Stimulated activated naive B cell treated with anti-CD40 and anti-IgM and Interleukin-4, amounts not matched to agents 10 μg/mL and 1 μg/mL and 100 μg/mL, for 72 hours (primary cell): Measurements from ENCODE around the gene ARHGEF7.

Source experiments
- ATAC-seq, 2 donors: fragments of 150-1000 bp; cut with Tn5 transposase; replicated peaks; 2 replicates each; pipeline ENCODE4 v1.10.0; 2021; ENCODE audit warnings: moderate library complexity in 1 of 2
- DNase-seq: peaks from one replicate; pipeline ENCODE4 v3.0.0; 2021
- H3K27ac Mint-ChIP-seq: one replicate; pipeline ENCODE4 v1.8.0; 2022; ENCODE audit warnings: mild to moderate bottlenecking, mixed read lengths
- H3K27me3 Mint-ChIP-seq, 2 donors: one replicate each; pipeline ENCODE4 v1.8.0; 2022; ENCODE audit warnings: mixed read lengths in 2 of 2
- H3K36me3 Mint-ChIP-seq, 2 donors: one replicate each; pipeline ENCODE4 v1.8.0; 2022; ENCODE audit warnings: mixed read lengths in 2 of 2, mild to moderate bottlenecking in 1 of 2
- H3K4me1 Mint-ChIP-seq, 2 donors: one replicate each; pipeline ENCODE4 v1.8.0; 2022; ENCODE audit warnings: mixed read lengths in 2 of 2, mild to moderate bottlenecking in 1 of 2
- H3K4me3 Mint-ChIP-seq, 2 donors: one replicate each; pipeline ENCODE4 v1.8.0; 2022; ENCODE audit warnings: mild to moderate bottlenecking in 2 of 2, mixed read lengths in 2 of 2, moderate library complexity in 1 of 2
- H3K9me3 Mint-ChIP-seq, 2 donors: one replicate each; pipeline ENCODE4 v1.8.0; 2022; ENCODE audit warnings: mixed read lengths in 2 of 2, mild to moderate bottlenecking in 1 of 2

The ARHGEF7 gene

DNA sequence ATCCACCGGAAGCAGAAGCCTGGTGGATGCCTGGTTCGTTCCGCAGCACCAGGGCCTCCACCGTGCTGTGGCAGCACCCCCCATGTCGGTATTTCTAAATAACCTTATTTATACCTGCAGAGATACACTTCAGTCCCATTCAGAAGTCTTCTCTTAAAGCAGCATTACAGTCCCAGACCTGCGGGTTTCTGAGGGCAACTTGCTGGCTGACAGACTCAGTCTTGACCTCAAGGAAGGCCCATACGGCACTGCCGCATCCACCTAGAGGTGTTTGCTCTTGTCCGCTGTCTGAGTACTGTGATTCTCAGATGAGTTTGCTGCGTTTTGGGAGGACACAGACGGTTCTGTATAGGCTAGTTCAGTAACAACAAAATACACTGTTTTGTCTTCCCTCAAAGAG is 188.4 kb downstream of the ARHGEF7 start:
- H3K36me3 Mint-ChIP-seq = peaks cover 59 to 78% of the 10 kb centered on the region in 2 donors
- H3K4me1 Mint-ChIP-seq = peaks cover 6 to 20% of the 10 kb centered on the region in 2 donors
- no peaks in the 10 kb centered on the region for H3K9me3 Mint-ChIP-seq
- H3K4me3 Mint-ChIP-seq = no peak overlapping the region
- DNase-seq (no peak), ATAC-seq (no peak)
- no peak overlapping the region for H3K27ac Mint-ChIP-seq
- H3K27me3 Mint-ChIP-seq = no peaks in the 10 kb centered on the region

- peak overlapping the region in 1 of 2 donors; percentile 59 for H3K4me3 Mint-ChIP-seq
- peak; percentile 9 for DNase-seq
- peak overlapping the region; percentile 94 for H3K27ac Mint-ChIP-seq
- H3K27me3 Mint-ChIP-seq = no peaks in the 10 kb centered on the region
- peaks cover 6 to 20% of the 10 kb centered on the region in 2 donors for H3K4me1 Mint-ChIP-seq
- peak; percentile 82 for ATAC-seq
- peaks cover 61 to 80% of the 10 kb centered on the region in 2 donors for H3K36me3 Mint-ChIP-seq
- peaks cover 0 to 1% of the 10 kb centered on the region in 2 donors for H3K9me3 Mint-ChIP-seq
Observed at GRCh38 chr13:111304041-111304544, 189.0 kb downstream of the ARHGEF7 start.

GRCh38 chr13:111304603-111305289 is 189.6 kb downstream of the ARHGEF7 start:
- no peaks in the 10 kb centered on the region for H3K27me3 Mint-ChIP-seq
- H3K27ac Mint-ChIP-seq = peak overlapping the region; percentile 94
- peaks cover 0 to 2% of the 10 kb centered on the region in 2 donors for H3K9me3 Mint-ChIP-seq
- H3K4me1 Mint-ChIP-seq = peaks cover 6 to 20% of the 10 kb centered on the region in 2 donors
- peak overlapping the region; percentile 41 to 59 for H3K4me3 Mint-ChIP-seq
- H3K36me3 Mint-ChIP-seq = peaks cover 64 to 87% of the 10 kb centered on the region in 2 donors
- ATAC-seq (peak; percentile 47 to 62), DNase-seq (no peak)

DNA sequence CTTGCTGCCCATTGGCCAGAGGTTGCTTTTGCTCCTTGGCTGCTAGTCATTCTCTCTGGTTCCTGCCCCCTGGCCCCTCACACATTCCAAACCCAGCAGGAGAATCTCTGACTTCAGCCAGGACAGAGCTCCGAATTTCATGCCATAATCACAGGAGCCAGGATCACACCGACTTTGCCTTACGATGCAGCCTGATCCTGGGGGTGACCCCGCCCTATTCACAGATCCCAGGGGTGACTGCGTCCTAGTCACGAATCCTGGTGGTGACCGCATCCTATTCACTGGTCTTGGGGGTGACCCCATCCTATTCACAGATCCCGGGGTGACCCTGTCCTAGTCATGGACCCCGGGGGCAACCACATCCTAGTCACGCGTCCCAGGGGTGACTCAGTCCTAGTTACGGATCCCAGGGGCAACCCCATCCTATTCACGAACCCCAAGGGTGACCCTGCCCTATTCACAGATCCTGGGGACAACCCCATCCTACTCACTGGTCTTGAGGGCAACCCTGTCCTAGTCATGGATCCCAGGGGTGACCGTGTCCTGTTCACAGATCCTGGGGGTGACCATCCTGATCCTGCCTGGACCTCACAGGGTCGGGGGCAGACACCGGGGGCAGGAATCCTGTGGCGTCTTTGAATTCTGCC is 198.0 kb downstream of the ARHGEF7 start:
- Mint-ChIP-seq H3K9me3 (peaks cover 24 to 30% of the 10 kb centered on the region in 2 donors), H3K27me3 (no peaks in the 10 kb centered on the region), H3K36me3 (peaks cover 79 to 93% of the 10 kb centered on the region in 2 donors), H3K27ac (peak overlapping the region; percentile 51), H3K4me1 (peaks cover 0 to 5% of the 10 kb centered on the region in 2 donors), H3K4me3 (no peak overlapping the region)
- ATAC-seq (no peak), DNase-seq (no peak)

GRCh38 chr13:111313911-111314425 is 198.9 kb downstream of the ARHGEF7 start:
- H3K36me3 Mint-ChIP-seq = peaks cover 73 to 92% of the 10 kb centered on the region in 2 donors
- peak overlapping the region; percentile 85 for H3K27ac Mint-ChIP-seq
- no peaks in the 10 kb centered on the region for H3K27me3 Mint-ChIP-seq
- peaks cover 24 to 30% of the 10 kb centered on the region in 2 donors for H3K9me3 Mint-ChIP-seq
- no peak for DNase-seq
- no peak for ATAC-seq
- peaks cover 0 to 5% of the 10 kb centered on the region in 2 donors for H3K4me1 Mint-ChIP-seq
- H3K4me3 Mint-ChIP-seq = no peak overlapping the region

DNA sequence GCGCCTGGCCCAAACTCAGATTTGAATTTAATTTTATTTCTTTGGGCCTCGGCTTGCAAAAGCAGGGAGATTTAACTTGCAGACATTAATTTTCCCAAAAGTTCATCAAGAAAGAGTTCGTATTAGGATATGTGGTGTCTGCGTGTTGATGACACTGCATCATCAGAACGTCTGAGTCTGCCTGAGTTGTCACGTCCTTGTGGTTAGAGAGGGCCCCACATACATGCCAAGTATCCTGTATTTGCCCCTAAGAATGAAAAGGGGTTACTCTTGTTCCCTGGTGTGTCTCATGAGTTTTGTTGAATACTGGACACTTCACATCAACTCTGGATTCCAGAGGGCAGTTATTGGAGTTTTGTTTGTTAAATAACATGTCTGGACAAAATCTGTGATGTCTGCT is 199.7 kb downstream of the ARHGEF7 start:
- DNase-seq (no peak), ATAC-seq (no peak)
- Mint-ChIP-seq H3K9me3 (peaks cover 23 to 27% of the 10 kb centered on the region in 2 donors), H3K27ac (no peak overlapping the region), H3K4me3 (no peak overlapping the region), H3K4me1 (peaks cover 0 to 5% of the 10 kb centered on the region in 2 donors), H3K36me3 (peaks cover 70 to 88% of the 10 kb centered on the region in 2 donors), H3K27me3 (no peaks in the 10 kb centered on the region)

GRCh38 chr13:111315347-111315995 is 200.4 kb downstream of the ARHGEF7 start:
- Mint-ChIP-seq H3K27me3 (no peaks in the 10 kb centered on the region), H3K27ac (peak overlapping the region; percentile 42), H3K9me3 (peaks cover 17 to 21% of the 10 kb centered on the region in 2 donors), H3K4me3 (no peak overlapping the region), H3K36me3 (peaks cover 64 to 83% of the 10 kb centered on the region in 2 donors), H3K4me1 (peaks cover 0 to 5% of the 10 kb centered on the region in 2 donors)
- ATAC-seq (no peak), DNase-seq (no peak)

- Mint-ChIP-seq H3K4me1 (peaks cover 0 to 2% of the 10 kb centered on the region in 2 donors), H3K27ac (no peak overlapping the region)
Observed at GRCh38 chr13:111316161-111316730, 201.1 kb downstream of the ARHGEF7 start.

DNA sequence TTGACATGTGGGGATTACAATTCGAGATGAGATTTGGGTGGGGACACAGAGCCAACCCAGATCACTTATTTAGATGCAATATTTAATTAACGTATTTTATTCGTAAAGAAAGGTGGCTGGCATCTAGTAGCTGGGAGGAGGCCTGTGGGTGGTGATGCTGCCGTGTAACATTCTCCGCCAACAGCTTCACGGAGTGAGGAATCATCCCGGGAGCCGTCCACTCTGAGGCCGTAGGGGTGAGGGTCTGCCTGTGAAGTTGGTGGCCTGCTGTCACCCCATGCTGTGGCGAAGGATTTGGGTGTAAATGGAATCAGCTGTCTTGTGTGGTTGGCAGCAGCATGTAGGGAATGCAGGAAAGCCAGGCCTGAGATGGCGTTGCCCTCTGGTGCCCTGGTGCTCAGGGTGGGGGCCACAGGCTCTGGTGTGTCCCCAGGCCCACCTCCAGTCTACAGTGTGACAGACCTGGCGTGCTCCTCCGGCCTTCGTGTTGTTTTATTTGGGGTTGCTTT is 202.0 kb downstream of the ARHGEF7 start:
- H3K9me3 Mint-ChIP-seq = peaks cover 8 to 9% of the 10 kb centered on the region in 2 donors
- ATAC-seq = no peak
- H3K36me3 Mint-ChIP-seq = peaks cover 48 to 67% of the 10 kb centered on the region in 2 donors

More at GRCh38 chr13:111316161-111316730, 201.1 kb downstream of the ARHGEF7 start:
- no peak for DNase-seq
- no peak for ATAC-seq
- Mint-ChIP-seq H3K4me3 (no peak overlapping the region), H3K27me3 (no peaks in the 10 kb centered on the region), H3K36me3 (peaks cover 56 to 75% of the 10 kb centered on the region in 2 donors), H3K9me3 (peaks cover 10 to 14% of the 10 kb centered on the region in 2 donors)

GRCh38 chr13:111317571-111318345 is 202.6 kb downstream of the ARHGEF7 start:
- H3K4me1 Mint-ChIP-seq = peaks cover 0 to 2% of the 10 kb centered on the region in 2 donors
- no peaks in the 10 kb centered on the region for H3K27me3 Mint-ChIP-seq
- no peak overlapping the region for H3K27ac Mint-ChIP-seq
- peaks cover 7 to 9% of the 10 kb centered on the region in 2 donors for H3K9me3 Mint-ChIP-seq
- peaks cover 43 to 60% of the 10 kb centered on the region in 2 donors for H3K36me3 Mint-ChIP-seq
- no peak overlapping the region for H3K4me3 Mint-ChIP-seq
- ATAC-seq = no peak
- no peak for DNase-seq

More for the DNA sequence above, 202.0 kb downstream of the ARHGEF7 start:
- Mint-ChIP-seq H3K4me1 (peaks cover 0 to 2% of the 10 kb centered on the region in 2 donors), H3K27ac (no peak overlapping the region), H3K27me3 (no peaks in the 10 kb centered on the region), H3K4me3 (no peak overlapping the region)
- no peak for DNase-seq

DNA sequence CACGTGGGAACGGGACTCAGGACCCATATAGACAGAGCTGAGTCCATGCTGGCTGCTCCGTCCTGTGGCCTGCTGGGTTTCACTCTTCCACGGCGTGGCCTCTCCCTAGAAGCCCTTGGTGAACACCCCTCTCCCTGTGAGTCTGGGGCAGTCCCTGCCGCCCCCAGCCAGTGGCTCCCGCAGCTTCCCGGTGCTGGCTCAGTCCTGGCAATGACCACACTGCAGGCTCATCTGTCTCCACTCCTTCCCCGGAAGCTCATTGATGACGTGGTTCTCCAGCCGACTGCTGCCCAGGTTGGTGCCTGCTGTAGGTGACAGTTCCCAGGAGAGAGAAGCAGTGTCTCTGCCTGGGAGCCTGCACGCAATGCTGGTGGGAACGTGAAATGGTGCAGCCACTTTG is 203.3 kb downstream of the ARHGEF7 start:
- DNase-seq (no peak), ATAC-seq (peak in 1 of 2 donors; percentile 10)
- peaks cover under 1 to 4% of the 10 kb centered on the region in 2 donors for H3K9me3 Mint-ChIP-seq
- H3K4me3 Mint-ChIP-seq = no peak overlapping the region
- peaks cover 0 to 2% of the 10 kb centered on the region in 2 donors for H3K4me1 Mint-ChIP-seq
- H3K36me3 Mint-ChIP-seq = peaks cover 37 to 54% of the 10 kb centered on the region in 2 donors
- H3K27ac Mint-ChIP-seq = peak overlapping the region; percentile 67
- H3K27me3 Mint-ChIP-seq = no peaks in the 10 kb centered on the region

GRCh38 chr13:111319521-111319920 is 204.4 kb downstream of the ARHGEF7 start:
- Mint-ChIP-seq H3K4me1 (no peaks in the 10 kb centered on the region), H3K27ac (no peak overlapping the region), H3K4me3 (no peak overlapping the region), H3K36me3 (peaks cover 27 to 47% of the 10 kb centered on the region in 2 donors), H3K9me3 (peaks cover 0 to 1% of the 10 kb centered on the region in 2 donors), H3K27me3 (no peaks in the 10 kb centered on the region)
- DNase-seq (no peak), ATAC-seq (no peak)
